Nephron (organoid): Measurements from ENCODE around the gene ATAD3C.

ENCODE experiments used
- H3K27ac Mint-ChIP-seq, 3 experiments: 2 replicates each; pipeline ENCODE4 v1.8.0; 2020; ENCODE audit warnings: mixed read lengths in 3 of 3, mild to moderate bottlenecking in 2 of 3, moderate library complexity in 1 of 3
- H3K27me3 Mint-ChIP-seq: 2 replicates; pipeline ENCODE4 v1.8.0; 2021; ENCODE audit warnings: low read depth, mild to moderate bottlenecking, moderate library complexity, mixed read lengths
- H3K36me3 Mint-ChIP-seq: 2 replicates; pipeline ENCODE4 v1.8.0; 2020; ENCODE audit warnings: low read depth, mixed read lengths
- H3K4me1 Mint-ChIP-seq: 2 replicates; pipeline ENCODE4 v1.8.0; 2020; ENCODE audit warnings: mixed read lengths
- H3K4me3 Mint-ChIP-seq, 3 experiments: 2 replicates each; pipeline ENCODE4 v1.8.0; 2020; ENCODE audit warnings: mild to moderate bottlenecking in 3 of 3, mixed read lengths in 3 of 3, moderate library complexity in 2 of 3
- H3K9me3 Mint-ChIP-seq: 2 replicates; pipeline ENCODE4 v1.8.0; 2020; ENCODE audit warnings: mixed read lengths
- CTCF ChIP-seq, 3 experiments: fragments of 200-600 bp; sonication (generic); IDR thresholded peaks; one replicate each; pipeline ENCODE4 v1.5.0; 2021; ENCODE audit warnings: antibody characterized with exemption in 3 of 3; ENCODE audit not compliant: unreplicated experiment in 3 of 3

ATAD3C gene

DNA sequence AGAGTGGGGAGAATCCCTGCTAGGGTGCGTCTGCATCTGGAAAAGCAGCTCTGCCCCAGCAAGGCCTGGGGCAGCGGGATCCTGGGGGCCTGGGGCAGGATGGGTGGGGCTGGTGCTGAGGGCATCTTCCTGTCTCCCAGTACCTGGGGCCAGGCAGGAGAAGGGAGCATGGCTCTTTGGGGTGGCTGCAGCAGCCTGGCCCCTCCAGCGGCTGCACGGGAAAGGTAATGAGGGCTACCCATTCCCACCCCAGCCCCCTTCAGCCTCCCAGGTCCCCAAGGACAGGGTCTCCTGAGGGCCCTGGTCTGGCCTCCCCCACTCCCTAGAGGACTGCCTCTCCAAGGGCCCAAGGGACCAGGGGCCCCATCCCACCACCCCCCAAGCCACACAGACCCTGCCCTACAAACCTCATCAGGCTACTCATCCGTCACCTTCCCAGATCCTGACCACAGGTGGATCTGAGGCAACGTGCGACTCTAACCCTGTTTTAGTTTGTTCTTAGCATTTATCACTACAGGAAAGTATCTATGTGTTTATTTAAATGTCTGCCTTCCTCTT is 27.5 kb upstream of the ATAD3C start:
- Mint-ChIP-seq H3K9me3 (no peaks in the 10 kb centered on the region), H3K27me3 (no peaks in the 10 kb centered on the region), H3K36me3 (no peaks in the 10 kb centered on the region), H3K4me3 (no peak overlapping the region), H3K27ac (peak overlapping the region; percentile 47 to 77 (median 76)), H3K4me1 (peaks cover 15% of the 10 kb centered on the region)
- no peak for TF ChIP-seq CTCF (IDR thresholded peaks at IDR 0.05; ENCODE audit: unreplicated experiment in 3 of 3)

DNA sequence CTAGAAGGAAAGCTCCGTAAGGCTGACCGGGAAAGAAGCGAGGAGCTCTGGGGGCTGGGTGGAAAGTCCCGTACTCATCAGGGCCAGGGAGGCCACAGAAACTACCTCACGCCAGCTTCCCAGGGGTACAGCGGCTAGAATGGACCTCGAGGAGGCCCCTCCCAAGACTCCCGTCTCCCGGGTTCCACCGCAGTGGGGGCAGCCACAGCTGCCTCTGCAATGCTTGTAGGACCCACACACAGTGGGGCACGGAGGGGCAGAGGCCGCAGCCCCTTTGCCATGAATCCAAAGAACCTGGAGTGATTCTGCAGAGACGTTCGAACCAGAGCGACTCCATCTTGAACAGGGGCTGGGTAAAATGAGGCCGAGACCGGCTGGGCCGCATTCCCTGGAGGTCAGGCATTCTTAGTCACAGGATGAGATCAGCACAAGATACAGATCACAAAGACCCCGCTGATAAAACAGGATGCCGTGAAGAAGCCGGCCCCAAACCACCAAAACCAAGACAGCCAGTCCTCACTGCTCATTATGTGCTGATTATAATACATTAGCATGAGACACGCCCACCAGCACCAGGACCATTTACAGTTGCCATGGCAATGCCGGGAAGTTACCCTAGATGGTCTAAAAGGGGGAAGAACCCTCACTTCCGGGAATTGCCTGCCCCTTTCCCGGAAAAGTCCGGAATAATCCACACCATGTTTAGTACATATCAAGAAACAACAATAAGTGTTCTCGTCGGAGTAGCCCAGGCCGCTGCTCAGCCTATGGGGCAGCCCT is 26.8 kb upstream of the ATAD3C start:
- Mint-ChIP-seq H3K9me3 (no peaks in the 10 kb centered on the region), H3K4me3 (no peak overlapping the region), H3K27me3 (no peaks in the 10 kb centered on the region), H3K36me3 (no peaks in the 10 kb centered on the region), H3K27ac (peak overlapping the region; percentile 47 to 77 (median 76)), H3K4me1 (peaks cover 12% of the 10 kb centered on the region)
- TF ChIP-seq CTCF (IDR thresholded peaks at IDR 0.05; ENCODE audit: unreplicated experiment in 3 of 3): no peak

DNA sequence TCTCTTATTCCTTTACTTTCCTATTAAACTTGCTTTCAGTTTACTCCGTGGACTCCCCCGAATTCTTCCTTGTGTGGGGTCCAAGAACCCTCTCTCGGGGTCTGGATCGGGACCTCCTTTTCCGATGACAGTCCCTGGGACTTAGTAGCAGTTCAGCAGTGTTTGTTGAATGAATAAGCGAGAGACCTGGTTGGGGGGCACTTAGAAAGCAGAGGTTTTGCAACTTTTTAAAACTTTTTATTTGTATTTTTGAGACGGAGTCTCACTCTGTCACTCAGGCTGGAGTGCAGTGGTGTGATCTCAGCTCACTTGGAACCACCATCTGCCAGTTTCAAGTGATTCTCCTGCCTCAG is 26.3 kb upstream of the ATAD3C start:
- TF ChIP-seq CTCF (IDR thresholded peaks at IDR 0.05; ENCODE audit: unreplicated experiment in 3 of 3): no peak
- Mint-ChIP-seq H3K9me3 (no peaks in the 10 kb centered on the region), H3K4me3 (no peak overlapping the region), H3K27me3 (no peaks in the 10 kb centered on the region), H3K27ac (peak overlapping the region; percentile 15 to 55 (median 47)), H3K36me3 (no peaks in the 10 kb centered on the region), H3K4me1 (peaks cover 7% of the 10 kb centered on the region)

DNA sequence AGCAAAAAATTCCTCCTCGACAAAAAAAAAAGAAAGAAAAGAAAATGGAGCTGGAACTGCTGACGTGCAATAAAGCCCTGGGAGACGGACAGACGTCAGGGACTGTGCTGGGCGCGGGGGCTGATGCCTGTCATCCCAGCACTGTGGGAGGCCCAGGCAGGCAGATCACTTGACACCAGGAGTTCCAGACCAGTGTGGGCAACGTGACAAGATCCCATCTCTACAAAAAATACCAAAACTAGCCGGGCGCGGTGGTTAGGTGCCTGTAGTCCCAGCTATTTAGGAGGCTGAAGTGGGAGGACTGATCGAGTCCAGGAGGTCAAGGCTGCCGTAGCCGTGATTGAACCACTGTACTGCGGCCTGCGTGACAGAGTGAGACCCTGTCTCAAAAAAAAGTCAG is 24.8 kb upstream of the ATAD3C start:
- peak overlapping the region; percentile 53 to 72 (median 71) for H3K4me3 Mint-ChIP-seq
- H3K36me3 Mint-ChIP-seq: no peaks in the 10 kb centered on the region
- peaks cover 9% of the 10 kb centered on the region for H3K4me1 Mint-ChIP-seq
- TF ChIP-seq CTCF (IDR thresholded peaks at IDR 0.05; ENCODE audit: unreplicated experiment in 3 of 3): no peak
- H3K27ac Mint-ChIP-seq: peak overlapping the region; percentile 83 to 98 (median 91)
- no peaks in the 10 kb centered on the region for H3K9me3 Mint-ChIP-seq
- H3K27me3 Mint-ChIP-seq: no peaks in the 10 kb centered on the region

DNA sequence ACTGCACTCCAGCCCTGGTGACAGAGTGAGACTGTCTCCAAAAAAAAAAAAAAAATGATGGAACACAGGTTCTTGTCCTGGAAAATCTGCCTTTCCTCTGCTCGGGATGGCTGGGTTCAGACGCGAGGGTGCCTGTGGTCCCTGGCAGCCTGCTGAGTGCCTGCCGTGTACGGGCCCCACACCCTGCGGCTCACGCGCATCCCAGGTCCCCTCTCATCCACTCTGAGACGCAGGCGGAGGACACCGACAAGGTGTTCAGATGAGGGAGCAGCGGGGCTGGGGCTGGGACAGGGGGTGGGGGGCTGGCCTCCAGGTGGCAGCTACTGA is 24.1 kb upstream of the ATAD3C start:
- peaks cover 16% of the 10 kb centered on the region for H3K4me1 Mint-ChIP-seq
- H3K4me3 Mint-ChIP-seq: peak overlapping the region in 1 of 3 experiments; percentile 71
- H3K36me3 Mint-ChIP-seq: no peaks in the 10 kb centered on the region
- no peak for TF ChIP-seq CTCF (IDR thresholded peaks at IDR 0.05; ENCODE audit: unreplicated experiment in 3 of 3)
- peak overlapping the region in 1 of 3 experiments; percentile 98 for H3K27ac Mint-ChIP-seq
- no peaks in the 10 kb centered on the region for H3K27me3 Mint-ChIP-seq
- no peaks in the 10 kb centered on the region for H3K9me3 Mint-ChIP-seq
